NCI-H345 treated with DMSO at 0.1 percent for 48 hours (cell line): ENCODE data around the gene HCCS.

Experiments used
- DNase-seq: peaks from one replicate; lab custom pipeline; 2025; ENCODE audit not compliant: unreplicated experiment; lab: John Stamatoyannopoulos, UW

Gene HCCS

GRCh38 chrX:11111037-11111851 lies at the start of gene HCCS:
Gene HCCS, plus strand, starts transcription at chrX:11111332. Its CDS starts 729 bp downstream, at chrX:11112061.
- DNase-seq = peak; percentile 49

GRCh38 chrX:11064276-11064675 lies 46.9 kb upstream of the HCCS start:
- DNase-seq = no peak

- DNase-seq = no peak
These were observed 46.1 kb upstream of the HCCS start for GRCh38 chrX:11064851-11065600.

- DNase-seq = no peak
These were observed 44.3 kb upstream of the HCCS start for GRCh38 chrX:11066812-11067211.

GRCh38 chrX:11073381-11073780 lies 37.8 kb upstream of the HCCS start:
- DNase-seq = no peak

GRCh38 chrX:11080741-11081305 lies 30.3 kb upstream of the HCCS start:
- no peak for DNase-seq

- no peak for DNase-seq
These were observed 29.6 kb upstream of the HCCS start for GRCh38 chrX:11081511-11081910.

GRCh38 chrX:11085305-11085704 lies 25.8 kb upstream of the HCCS start:
- DNase-seq = no peak

GRCh38 chrX:11089802-11090201 lies 21.3 kb upstream of the HCCS start:
- no peak for DNase-seq

GRCh38 chrX:11097933-11098332 lies 13.2 kb upstream of the HCCS start:
- DNase-seq = no peak

- DNase-seq = no peak
These were observed 11.7 kb upstream of the HCCS start for GRCh38 chrX:11099465-11099864.

- DNase-seq = peak; percentile 22
These were observed 10.7 kb upstream of the HCCS start for GRCh38 chrX:11100281-11101035.

- DNase-seq = no peak
These were observed 8.1 kb upstream of the HCCS start for GRCh38 chrX:11103006-11103405.

- no peak for DNase-seq
These were observed 7.4 kb upstream of the HCCS start for GRCh38 chrX:11103751-11104150.

- no peak for DNase-seq
These were observed 6.1 kb upstream of the HCCS start for GRCh38 chrX:11105080-11105479.

- DNase-seq = no peak
These were observed 2.7 kb upstream of the HCCS start for GRCh38 chrX:11108253-11108941.

- DNase-seq = no peak
These were observed 1.2 kb upstream of the HCCS start for GRCh38 chrX:11109968-11110367.

- no peak for DNase-seq
These were observed 815 bp downstream of the HCCS start for GRCh38 chrX:11111947-11112346.

GRCh38 chrX:11113731-11114130 lies 2.6 kb downstream of the HCCS start:
- no peak for DNase-seq

GRCh38 chrX:11117745-11118144 lies 6.6 kb downstream of the HCCS start:
- no peak for DNase-seq
